Esophagus squamous epithelium (tissue), 5 donors: ENCODE measurements around the gene BICC1. TPM values are rescaled to one million over a fixed set of nuclear protein-coding genes. Genes with fewer than 3 reads are reported as not detected.
A peak's percentile ranks its signal among the peaks of the same experiment; 100 is the strongest.

Source experiments
- DNase-seq: peaks from one replicate; lab custom pipeline; 2025; lab: John Stamatoyannopoulos, UW
- H3K27ac ChIP-seq, 4 donors: fragments of 200-600 bp; sonication (generic); one replicate each; pipeline ENCODE4 v1.5.1; 2016 to 2019; ENCODE audit warnings: mild to moderate bottlenecking in 1 of 4
- H3K27me3 ChIP-seq, 4 donors: fragments of 200-600 bp; sonication (generic); 1 replicate in 3 of 4; 2 replicates in 1 of 4; pipeline versions ENCODE4 v1.5.1 to v1.6.0; 2017 to 2021; ENCODE audit warnings: antibody characterized with exemption in 1 of 4
- H3K36me3 ChIP-seq, 3 donors: fragments of 200-600 bp; sonication (generic); one replicate each; pipeline ENCODE4 v1.5.1; 2016 to 2019
- H3K4me1 ChIP-seq, 3 donors: fragments of 200-600 bp; sonication (generic); one replicate each; pipeline ENCODE4 v1.5.1; 2017 to 2019
- H3K4me3 ChIP-seq, 4 donors: fragments of 200-600 bp; sonication (generic); 1 replicate in 3 of 4; 2 replicates in 1 of 4; pipeline ENCODE4 v1.5.1; 2016 to 2019; ENCODE audit warnings: mild to moderate bottlenecking in 2 of 4, moderate library complexity in 1 of 4
- H3K9me3 ChIP-seq, 3 donors: fragments of 200-600 bp; sonication (generic); one replicate each; pipeline ENCODE4 v1.5.1; 2016 to 2019
- POLR2A ChIP-seq, 4 donors: fragments of 450-650 bp; IDR thresholded peaks; one replicate each; pipeline ENCODE4 v1.6.1; 2017; ENCODE audit warnings: antibody characterized with exemption in 4 of 4, mild to moderate bottlenecking in 4 of 4, moderate library complexity in 3 of 4
- WGBS, 2 donors: methylation state at CpG; one replicate each; pipeline ENCODE4 v1.1.5; 2018; 5-methylcytosine and 5-hydroxymethylcytosine counted together
- intact Hi-C: fragments of 100-400 bp; cut with DNase I; formaldehyde crosslinking; loops from one replicate; pipeline ENCODE4 v1.15.0; 2022
- total RNA-seq, 4 donors: library from RNA; depleted of rRNA; stranded (reverse); fragments of >200 nt; gene quantifications; one replicate each; pipeline ENCODE4 v1.1.0, GENCODE V29; 2016
- TF ChIP-seq, protein P1 (sequence below), 6 experiments: fragments of 450-650 bp in 4 of 6; fragments of 200-600 bp in 2 of 6; sonication (generic) in 2 of 6; IDR thresholded peaks; one replicate each; pipeline ENCODE4 v1.5.1; 2016 to 2019; ENCODE audit warnings: antibody characterized with exemption in 6 of 6, mild to moderate bottlenecking in 4 of 6, moderate library complexity in 4 of 6
- donor health status: DM: yes; HTN: yes; CAD: no.

Gene BICC1
- total RNA-seq, 4 donors from 2014 or later, result 0.11 to 8.2 (median 2.0) TPM

DNA sequence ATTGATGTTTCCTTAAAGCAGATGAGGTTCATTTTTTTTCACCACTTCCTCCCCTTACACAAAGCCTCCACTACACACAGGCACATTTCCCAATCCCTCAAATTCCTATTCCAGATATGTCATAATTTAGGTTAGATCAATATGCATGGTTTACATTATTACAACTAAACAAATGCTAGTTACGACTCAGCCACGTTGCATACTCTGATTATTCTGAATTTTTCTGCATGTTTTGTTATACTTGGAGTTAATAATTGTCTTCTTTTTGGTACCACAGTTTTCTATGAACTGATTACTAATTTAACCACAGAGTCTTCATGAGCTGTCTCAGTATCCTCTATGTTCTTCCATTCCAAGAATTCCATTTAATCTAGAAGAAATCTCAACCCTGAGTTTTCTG is 4.4 kb upstream of the BICC1 start:
- TF ChIP-seq, protein P1, sequence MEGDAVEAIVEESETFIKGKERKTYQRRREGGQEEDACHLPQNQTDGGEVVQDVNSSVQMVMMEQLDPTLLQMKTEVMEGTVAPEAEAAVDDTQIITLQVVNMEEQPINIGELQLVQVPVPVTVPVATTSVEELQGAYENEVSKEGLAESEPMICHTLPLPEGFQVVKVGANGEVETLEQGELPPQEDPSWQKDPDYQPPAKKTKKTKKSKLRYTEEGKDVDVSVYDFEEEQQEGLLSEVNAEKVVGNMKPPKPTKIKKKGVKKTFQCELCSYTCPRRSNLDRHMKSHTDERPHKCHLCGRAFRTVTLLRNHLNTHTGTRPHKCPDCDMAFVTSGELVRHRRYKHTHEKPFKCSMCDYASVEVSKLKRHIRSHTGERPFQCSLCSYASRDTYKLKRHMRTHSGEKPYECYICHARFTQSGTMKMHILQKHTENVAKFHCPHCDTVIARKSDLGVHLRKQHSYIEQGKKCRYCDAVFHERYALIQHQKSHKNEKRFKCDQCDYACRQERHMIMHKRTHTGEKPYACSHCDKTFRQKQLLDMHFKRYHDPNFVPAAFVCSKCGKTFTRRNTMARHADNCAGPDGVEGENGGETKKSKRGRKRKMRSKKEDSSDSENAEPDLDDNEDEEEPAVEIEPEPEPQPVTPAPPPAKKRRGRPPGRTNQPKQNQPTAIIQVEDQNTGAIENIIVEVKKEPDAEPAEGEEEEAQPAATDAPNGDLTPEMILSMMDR (IDR thresholded peaks at IDR 0.05), result no peak
- no peak for TF ChIP-seq POLR2A (IDR thresholded peaks at IDR 0.05)
- Histone ChIP-seq H3K27ac (no peak overlapping the region), H3K27me3 (peaks cover 0 to 32% (median 0%) of the 10 kb centered on the region in 4 donors), H3K4me1 (peaks cover 0 to 16% (median 12%) of the 10 kb centered on the region in 3 donors), H3K4me3 (no peak overlapping the region), H3K9me3 (no peaks in the 10 kb centered on the region), H3K36me3 (no peaks in the 10 kb centered on the region)
- WGBS, 2 donors, result 24 to 40% methylated on average over 2 of the region's 2 CpGs
- no peak for DNase-seq
- intact Hi-C loops, result no loop called here

DNA sequence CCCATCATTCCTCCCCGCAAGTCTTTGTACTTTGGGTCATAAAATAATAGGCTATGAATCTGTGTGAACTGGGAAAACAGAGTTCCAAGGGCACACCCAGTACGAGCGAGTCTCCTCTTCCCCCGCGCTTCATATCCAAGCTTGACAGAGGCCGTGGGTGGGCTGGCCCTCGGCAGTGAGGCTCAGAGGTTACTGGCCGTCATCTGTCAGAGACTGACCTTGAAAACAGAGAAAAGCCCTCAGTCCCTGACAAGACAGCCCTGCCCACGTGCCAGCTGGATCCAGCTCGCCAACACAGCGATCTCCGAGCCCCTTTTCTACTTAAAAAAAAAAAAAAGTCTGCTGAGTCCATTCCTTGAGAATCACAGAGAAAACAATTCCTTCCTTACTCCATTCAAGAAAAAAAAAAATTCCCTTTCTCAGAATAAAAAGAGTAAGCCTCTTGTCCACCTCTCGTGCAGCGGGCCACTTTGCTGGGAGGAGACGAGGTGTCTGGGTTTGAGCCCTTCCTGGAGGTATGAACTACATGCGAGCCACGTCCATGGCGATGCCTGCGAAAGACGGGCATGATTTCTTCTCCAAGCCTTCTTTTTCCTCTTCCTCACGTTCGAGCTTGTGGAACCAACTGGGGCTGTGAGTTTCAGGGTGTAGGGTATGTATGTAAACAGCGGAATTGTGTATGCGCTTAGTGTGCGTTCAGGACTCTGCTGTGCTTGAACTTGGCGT is 744 bp upstream of the BICC1 start:
- Histone ChIP-seq H3K4me1 (peaks cover 0 to 22% (median 18%) of the 10 kb centered on the region in 3 donors), H3K9me3 (no peaks in the 10 kb centered on the region), H3K36me3 (no peaks in the 10 kb centered on the region), H3K27ac (peak overlapping the region in 3 of 4 donors; percentile 20 to 89 (median 84)), H3K4me3 (peak overlapping the region; percentile 40 to 79 (median 55)), H3K27me3 (peaks cover 0 to 50% (median 0%) of the 10 kb centered on the region in 4 donors)
- intact Hi-C loops, result no loop called here
- WGBS, 2 donors, result 11% methylated on average over 19 to 22 of the region's 26 CpGs
- no peak for DNase-seq
- TF ChIP-seq, protein P1 (IDR thresholded peaks at IDR 0.05), result no peak
- no peak for TF ChIP-seq POLR2A (IDR thresholded peaks at IDR 0.05)

DNA sequence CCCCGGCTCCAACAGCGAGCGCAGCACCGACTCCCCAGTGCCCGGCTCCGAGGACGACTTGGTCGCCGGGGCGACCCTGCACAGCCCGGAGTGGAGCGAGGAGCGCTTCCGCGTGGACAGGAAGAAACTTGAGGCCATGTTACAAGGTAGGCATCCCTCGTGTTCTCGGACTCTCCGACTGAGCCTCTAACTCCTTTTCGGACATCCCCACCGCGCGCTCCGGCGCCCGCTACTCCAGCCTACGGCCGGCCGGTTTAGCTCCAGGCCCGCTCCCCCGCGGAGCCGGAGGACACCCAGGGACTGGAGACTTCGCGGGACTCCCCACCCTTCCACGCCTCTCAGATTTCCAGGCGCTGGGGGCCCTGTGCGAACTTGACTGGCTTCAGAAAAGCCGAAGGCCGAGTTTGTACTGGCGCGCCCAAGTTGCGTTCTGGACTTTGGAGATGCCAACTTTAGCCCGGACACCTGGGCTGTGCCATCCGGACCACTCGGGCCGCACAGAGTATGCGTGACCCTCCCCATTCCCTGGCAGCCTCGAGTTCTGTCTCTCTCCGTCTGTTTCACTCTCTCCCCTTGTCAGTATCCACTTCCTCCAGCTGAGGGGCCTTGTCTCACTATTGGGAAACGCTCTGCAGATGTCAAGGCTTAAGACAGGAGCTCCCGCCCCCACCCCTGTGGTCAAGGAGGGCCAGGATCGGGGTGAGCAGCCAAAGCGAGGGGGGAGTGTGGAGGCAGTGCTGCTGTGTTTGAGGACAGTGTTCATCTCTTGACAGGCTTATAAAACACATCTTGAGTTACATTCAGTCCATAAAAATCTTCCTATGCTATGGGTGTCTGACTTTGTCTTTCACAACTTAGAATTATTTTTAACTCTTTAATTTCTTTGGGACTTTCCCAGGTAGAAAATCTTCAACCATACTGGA is 777 bp downstream of the BICC1 start:
- Histone ChIP-seq H3K4me3 (peak overlapping the region; percentile 40 to 79 (median 55)), H3K9me3 (no peaks in the 10 kb centered on the region), H3K27ac (peak overlapping the region; percentile 60 to 89 (median 74)), H3K4me1 (peaks cover 0 to 22% (median 18%) of the 10 kb centered on the region in 3 donors), H3K27me3 (peaks cover 0 to 50% (median 0%) of the 10 kb centered on the region in 4 donors), H3K36me3 (no peaks in the 10 kb centered on the region)
- intact Hi-C loops, result no loop called here
- TF ChIP-seq, protein P1 (IDR thresholded peaks at IDR 0.05), result no peak
- TF ChIP-seq POLR2A (IDR thresholded peaks at IDR 0.05), result no peak
- no peak for DNase-seq
- 2 to 5% methylated on average over 4 to 22 of the region's 53 CpGs for WGBS, 2 donors

DNA sequence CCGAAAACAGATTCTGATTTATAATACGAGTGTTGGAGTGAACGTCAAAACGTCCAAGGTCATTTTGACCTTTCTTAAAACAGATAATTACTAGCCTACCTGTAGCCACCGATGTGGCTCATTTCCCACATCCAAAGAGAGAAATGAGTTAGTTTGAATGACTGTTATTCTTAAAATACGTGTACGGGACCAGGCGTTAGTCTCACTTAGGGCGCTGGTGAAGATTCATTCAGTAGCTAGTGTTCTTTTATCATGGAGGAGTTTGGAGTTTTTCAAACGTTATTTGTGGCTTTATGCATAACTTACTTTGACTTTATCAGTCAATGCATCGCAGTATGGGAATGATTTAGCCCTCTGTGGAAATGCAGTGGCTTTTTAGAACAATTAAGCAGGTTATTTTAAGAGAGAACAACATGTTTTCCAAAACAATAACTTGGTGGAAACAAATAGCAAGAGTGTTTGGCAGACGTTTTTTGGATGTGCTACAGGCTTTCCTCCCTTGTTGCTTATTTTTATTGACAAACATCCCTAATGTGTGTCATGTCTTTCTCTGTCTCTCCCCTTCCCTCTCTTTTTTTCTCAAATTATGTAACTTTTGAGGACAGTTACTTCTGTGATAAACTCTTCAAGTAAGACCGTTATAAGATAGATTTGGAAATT is 1.6 kb downstream of the BICC1 start:
- Histone ChIP-seq H3K4me3 (peak overlapping the region in 3 of 4 donors; percentile 48 to 79 (median 62)), H3K4me1 (peaks cover 0 to 22% (median 18%) of the 10 kb centered on the region in 3 donors), H3K36me3 (no peaks in the 10 kb centered on the region), H3K27me3 (peaks cover 0 to 50% (median 0%) of the 10 kb centered on the region in 4 donors), H3K27ac (peak overlapping the region in 2 of 4 donors; percentile 84 to 89), H3K9me3 (no peaks in the 10 kb centered on the region)
- TF ChIP-seq, protein P1 (IDR thresholded peaks at IDR 0.05), result no peak
- no peak for TF ChIP-seq POLR2A (IDR thresholded peaks at IDR 0.05)
- 27 to 33% methylated on average over 13 of the region's 13 CpGs for WGBS, 2 donors
- no peak for DNase-seq
- intact Hi-C loops, result no loop called here
